Naive thymus-derived CD4-positive, alpha-beta T cell (primary cell): ENCODE data around the gene ATP8A2. TPM values are rescaled to one million over a fixed set of nuclear protein-coding genes. Genes with fewer than 3 reads are reported as not detected.

Source experiments
- ATAC-seq: fragments of 150-1000 bp; cut with Tn5 transposase; 2 replicates; pipeline ENCODE4 v1.10.0; 2021; ENCODE audit warnings: mild to moderate bottlenecking, moderate library complexity
- CTCF ChIA-PET: fragments of 350-600 bp; sonication (Branson Sonifier 250); formaldehyde crosslinking; loops from one replicate; lab custom pipeline; 2021; ENCODE audit warnings: antibody characterized with exemption; lab: Charles Lee
- POLR2A ChIA-PET: fragments of 350-600 bp; sonication (Branson Sonifier 250); formaldehyde crosslinking; loops from one replicate; lab custom pipeline; 2021; ENCODE audit warnings: antibody characterized with exemption, inconsistent platforms; lab: Charles Lee
- DNase-seq, 9 donors: peaks; one replicate each; pipeline versions ENCODE4 v3.0.0 to v3.0.0-alpha.2; 2020 to 2022; ENCODE audit warnings: mixed read lengths in 1 of 9
- H3K27ac ChIP-seq: one replicate; pipeline ENCODE4 v1.7.0; 2013; ENCODE audit warnings: mild to moderate bottlenecking, low read depth, low read length, moderate library complexity
- H3K27me3 ChIP-seq, 2 donors: one replicate each; pipeline ENCODE4 v1.7.0; 2013; ENCODE audit warnings: low read length in 2 of 2, mild to moderate bottlenecking in 2 of 2, moderate library complexity in 2 of 2; ENCODE audit not compliant: control insufficient read depth in 2 of 2, insufficient read depth in 2 of 2
- H3K36me3 ChIP-seq, 3 experiments: 1 replicate in 2 of 3; 2 replicates in 1 of 3; pipeline ENCODE4 v1.7.0; 2013; ENCODE audit warnings: low read length in 3 of 3, mild to moderate bottlenecking in 3 of 3, moderate library complexity in 1 of 3; ENCODE audit not compliant: insufficient read depth in 3 of 3, control insufficient read depth in 2 of 3
- H3K4me1 ChIP-seq, 2 donors: one replicate each; pipeline ENCODE4 v1.7.0; 2013; ENCODE audit warnings: low read length in 2 of 2, mild to moderate bottlenecking in 2 of 2, moderate library complexity in 1 of 2; ENCODE audit not compliant: control insufficient read depth in 2 of 2, insufficient read depth in 2 of 2
- H3K4me3 ChIP-seq: 2 replicates; pipeline ENCODE4 v1.7.0; 2013; ENCODE audit warnings: mild to moderate bottlenecking, low read length
- H3K9me3 ChIP-seq, 3 experiments: 1 replicate in 2 of 3; 2 replicates in 1 of 3; pipeline ENCODE4 v1.7.0; 2013; ENCODE audit warnings: low read length in 3 of 3; ENCODE audit not compliant: control insufficient read depth in 2 of 3
- H3K27ac Mint-ChIP-seq, 9 donors: one replicate each; pipeline ENCODE4 v1.8.0; 2020 to 2022; ENCODE audit warnings: mixed read lengths in 9 of 9, mild to moderate bottlenecking in 8 of 9, moderate library complexity in 5 of 9, inconsistent platforms in 2 of 9
- H3K27me3 Mint-ChIP-seq, 5 donors: one replicate each; pipeline ENCODE4 v1.8.0; 2021 to 2022; ENCODE audit warnings: mixed read lengths in 5 of 5, mild to moderate bottlenecking in 1 of 5
- H3K36me3 Mint-ChIP-seq, 5 donors: one replicate each; pipeline ENCODE4 v1.8.0; 2020 to 2022; ENCODE audit warnings: mixed read lengths in 5 of 5, mild to moderate bottlenecking in 3 of 5, inconsistent platforms in 1 of 5
- H3K4me1 Mint-ChIP-seq, 7 donors: one replicate each; pipeline ENCODE4 v1.8.0; 2020 to 2022; ENCODE audit warnings: mixed read lengths in 7 of 7, mild to moderate bottlenecking in 3 of 7, inconsistent platforms in 1 of 7
- H3K4me3 Mint-ChIP-seq, 10 donors: one replicate each; pipeline ENCODE4 v1.8.0; 2020 to 2022; ENCODE audit warnings: mild to moderate bottlenecking in 10 of 10, mixed read lengths in 10 of 10, moderate library complexity in 6 of 10, inconsistent platforms in 2 of 10
- H3K9me3 Mint-ChIP-seq, 11 donors: one replicate each; pipeline ENCODE4 v1.8.0; 2020 to 2022; ENCODE audit warnings: mixed read lengths in 11 of 11, mild to moderate bottlenecking in 4 of 11, inconsistent platforms in 1 of 11, moderate library complexity in 1 of 11
- intact Hi-C, 2 donors: fragments of 100-400 bp; cut with micrococcal nuclease; formaldehyde crosslinking; loops; one replicate each; pipeline ENCODE4 v1.15.1; 2023
- polyA plus RNA-seq, 2 donors: library from polyadenylated mRNA; unstranded; fragments of 300-500 nt; fragmentation: Illumina TruSeq; gene quantifications; one replicate each; pipeline ENCODE4 v1.2.3, GENCODE V29; 2021
- total RNA-seq, 6 experiments: library from RNA in 5 of 6; stranded (reverse) in 5 of 6; gene quantifications; 1 replicate in 5 of 6; 2 replicates in 1 of 6; pipeline ENCODE4 v1.2.3 and lab custom pipeline; 2021 to 2026

Gene ATP8A2
- total and polyA plus RNA-seq, 7 experiments from 2014 or later: 0.56 to 2.4 (median 1.2) TPM

- H3K36me3 Mint-ChIP-seq: peaks cover 0 to 6% (median 0%) of the 10 kb centered on the region in 5 donors
- no peak overlapping the region for H3K4me3 ChIP-seq
- H3K27me3 ChIP-seq: no peaks in the 10 kb centered on the region
- no peak overlapping the region for H3K27ac ChIP-seq
- intact Hi-C loops: no loop called here
- DNase-seq (no peak), ATAC-seq (no peak)
- POLR2A ChIA-PET: no interaction called here
- H3K4me1 ChIP-seq: no peaks in the 10 kb centered on the region
- H3K4me3 Mint-ChIP-seq: no peak overlapping the region
- CTCF ChIA-PET: no interaction called here
- H3K27me3 Mint-ChIP-seq: peaks cover 7 to 31% (median 15%) of the 10 kb centered on the region in 5 donors
- H3K4me1 Mint-ChIP-seq: no peaks in the 10 kb centered on the region
- H3K27ac Mint-ChIP-seq: no peak overlapping the region
- H3K9me3 Mint-ChIP-seq: peaks cover 0 to 10% (median 6%) of the 10 kb centered on the region in 11 donors
- no peaks in the 10 kb centered on the region for H3K9me3 ChIP-seq
- H3K36me3 ChIP-seq: no peaks in the 10 kb centered on the region
These were observed 302.6 kb downstream of the ATP8A2 start for GRCh38 chr13:25674371-25674770.

- Mint-ChIP-seq H3K27ac (no peak overlapping the region), H3K4me3 (no peak overlapping the region), H3K9me3 (peaks cover 0 to 8% (median 2%) of the 10 kb centered on the region in 11 donors), H3K36me3 (peaks cover 0 to 3% (median 0%) of the 10 kb centered on the region in 5 donors), H3K27me3 (peaks cover 7 to 31% (median 15%) of the 10 kb centered on the region in 5 donors), H3K4me1 (no peaks in the 10 kb centered on the region)
- no peak overlapping the region for H3K27ac ChIP-seq
- ATAC-seq: no peak
- H3K4me3 ChIP-seq: no peak overlapping the region
- intact Hi-C loops: no loop called here
- ChIA-PET CTCF (no interaction called here), POLR2A (no interaction called here)
- no peaks in the 10 kb centered on the region for H3K36me3 ChIP-seq
- no peaks in the 10 kb centered on the region for H3K27me3 ChIP-seq
- DNase-seq: no peak
- no peaks in the 10 kb centered on the region for H3K9me3 ChIP-seq
- H3K4me1 ChIP-seq: no peaks in the 10 kb centered on the region
These were observed 303.3 kb downstream of the ATP8A2 start for GRCh38 chr13:25675060-25675459.

GRCh38 chr13:25677956-25678355, 306.2 kb downstream of the ATP8A2 start:
- Histone ChIP-seq H3K27me3 (no peaks in the 10 kb centered on the region), H3K36me3 (no peaks in the 10 kb centered on the region), H3K4me1 (no peaks in the 10 kb centered on the region), H3K4me3 (no peak overlapping the region), H3K9me3 (no peaks in the 10 kb centered on the region), H3K27ac (no peak overlapping the region)
- no peak overlapping the region for H3K27ac Mint-ChIP-seq
- ATAC-seq (no peak), DNase-seq (no peak)
- CTCF ChIA-PET: interaction anchor here (1.0 kb wide), 1 partner anchor 384 kb away, joined by 3 read pairs; no protein-coding TSS in a partner anchor
- intact Hi-C loops: loop anchor here in 1 of 2 donors (1.0 kb wide), 1 partner anchor 385 kb away; no protein-coding TSS in a partner anchor
- no peaks in the 10 kb centered on the region for H3K4me1 Mint-ChIP-seq
- POLR2A ChIA-PET: no interaction called here
- H3K27me3 Mint-ChIP-seq: peaks cover 0 to 13% (median 7%) of the 10 kb centered on the region in 5 donors
- H3K9me3 Mint-ChIP-seq: peaks cover 0 to 5% (median 0%) of the 10 kb centered on the region in 11 donors
- H3K36me3 Mint-ChIP-seq: no peaks in the 10 kb centered on the region
- no peak overlapping the region for H3K4me3 Mint-ChIP-seq

GRCh38 chr13:25678398-25678797, 306.6 kb downstream of the ATP8A2 start:
- Mint-ChIP-seq H3K27me3 (peaks cover 0 to 10% (median 6%) of the 10 kb centered on the region in 5 donors), H3K9me3 (peaks cover 0 to 5% (median 0%) of the 10 kb centered on the region in 11 donors), H3K27ac (no peak overlapping the region), H3K4me3 (no peak overlapping the region), H3K36me3 (no peaks in the 10 kb centered on the region), H3K4me1 (no peaks in the 10 kb centered on the region)
- H3K4me1 ChIP-seq: no peaks in the 10 kb centered on the region
- ChIA-PET CTCF (interaction anchor here (1.0 kb wide), 1 partner anchor 384 kb away, joined by 3 read pairs; no protein-coding TSS in a partner anchor), POLR2A (no interaction called here)
- ATAC-seq (no peak), DNase-seq (peak in 4 of 9 donors; percentile 3 to 25 (median 5))
- intact Hi-C loops: loop anchor here in 1 of 2 donors (1.0 kb wide), 1 partner anchor 385 kb away; no protein-coding TSS in a partner anchor
- no peak overlapping the region for H3K27ac ChIP-seq
- H3K36me3 ChIP-seq: no peaks in the 10 kb centered on the region
- no peaks in the 10 kb centered on the region for H3K27me3 ChIP-seq
- no peaks in the 10 kb centered on the region for H3K9me3 ChIP-seq
- no peak overlapping the region for H3K4me3 ChIP-seq

GRCh38 chr13:25679159-25679558, 307.4 kb downstream of the ATP8A2 start:
- H3K36me3 ChIP-seq: no peaks in the 10 kb centered on the region
- no peaks in the 10 kb centered on the region for H3K27me3 ChIP-seq
- DNase-seq (no peak), ATAC-seq (no peak)
- Mint-ChIP-seq H3K4me3 (no peak overlapping the region), H3K9me3 (peaks cover 0 to 5% (median 0%) of the 10 kb centered on the region in 11 donors), H3K27me3 (peaks cover 0 to 5% (median 0%) of the 10 kb centered on the region in 5 donors), H3K4me1 (no peaks in the 10 kb centered on the region), H3K27ac (no peak overlapping the region), H3K36me3 (no peaks in the 10 kb centered on the region)
- intact Hi-C loops: no loop called here
- no peaks in the 10 kb centered on the region for H3K9me3 ChIP-seq
- H3K4me3 ChIP-seq: no peak overlapping the region
- ChIA-PET POLR2A (no interaction called here), CTCF (no interaction called here)
- no peak overlapping the region for H3K27ac ChIP-seq
- no peaks in the 10 kb centered on the region for H3K4me1 ChIP-seq

GRCh38 chr13:25679936-25680335, 308.2 kb downstream of the ATP8A2 start:
- peaks cover 0 to 5% (median 0%) of the 10 kb centered on the region in 11 donors for H3K9me3 Mint-ChIP-seq
- no peaks in the 10 kb centered on the region for H3K4me1 Mint-ChIP-seq
- no peak overlapping the region for H3K27ac Mint-ChIP-seq
- no peak overlapping the region for H3K4me3 ChIP-seq
- intact Hi-C loops: no loop called here
- H3K36me3 Mint-ChIP-seq: no peaks in the 10 kb centered on the region
- no peak overlapping the region for H3K27ac ChIP-seq
- ChIA-PET CTCF (interaction anchor here (0.7 kb wide), 1 partner anchor 105 kb away, joined by 3 read pairs; no protein-coding TSS in a partner anchor), POLR2A (no interaction called here)
- H3K36me3 ChIP-seq: no peaks in the 10 kb centered on the region
- H3K27me3 Mint-ChIP-seq: peaks cover 0 to 4% (median 0%) of the 10 kb centered on the region in 5 donors
- H3K27me3 ChIP-seq: no peaks in the 10 kb centered on the region
- no peaks in the 10 kb centered on the region for H3K4me1 ChIP-seq
- H3K4me3 Mint-ChIP-seq: no peak overlapping the region
- H3K9me3 ChIP-seq: no peaks in the 10 kb centered on the region
- DNase-seq (no peak), ATAC-seq (no peak)

GRCh38 chr13:25682276-25682675, 310.5 kb downstream of the ATP8A2 start:
- POLR2A ChIA-PET: no interaction called here

More at GRCh38 chr13:25682276-25682675, 310.5 kb downstream of the ATP8A2 start:
- Mint-ChIP-seq H3K27me3 (peaks cover 0 to 4% (median 0%) of the 10 kb centered on the region in 5 donors), H3K36me3 (no peaks in the 10 kb centered on the region), H3K9me3 (peaks cover 0 to 5% (median 0%) of the 10 kb centered on the region in 11 donors), H3K4me1 (no peaks in the 10 kb centered on the region), H3K27ac (no peak overlapping the region), H3K4me3 (no peak overlapping the region)
- intact Hi-C loops: no loop called here
- Histone ChIP-seq H3K4me1 (no peaks in the 10 kb centered on the region), H3K36me3 (no peaks in the 10 kb centered on the region), H3K4me3 (no peak overlapping the region), H3K27me3 (no peaks in the 10 kb centered on the region), H3K27ac (no peak overlapping the region), H3K9me3 (no peaks in the 10 kb centered on the region)
- DNase-seq (no peak), ATAC-seq (no peak)
- CTCF ChIA-PET: no interaction called here
